GM20000 (cell line): ENCODE results near the gene ESRRG.
A peak's percentile ranks its signal among the peaks of the same experiment; 100 is the strongest.

Experiments used
- DNase-seq: peaks from one replicate; pipeline ENCODE4 v3.0.0; 2012; ENCODE audit warnings: low spot score
- CTCF ChIP-seq: IDR thresholded peaks from 2 replicates; pipeline ENCODE4 v1.5.1; 2012; ENCODE audit warnings: mild to moderate bottlenecking, control low read depth; ENCODE audit errors: extremely low read depth, missing control alignments

Gene ESRRG

GRCh38 chr1:216750031-216750627 lies 26.9 kb upstream of the ESRRG start:
- peak; percentile 8 for DNase-seq
- TF ChIP-seq CTCF, result peak; percentile 13

- no peak for DNase-seq
- TF ChIP-seq CTCF, result no peak
These were observed 26.0 kb upstream of the ESRRG start for GRCh38 chr1:216749232-216749631.

- TF ChIP-seq CTCF, result no peak
- DNase-seq, result no peak
These were observed 19.4 kb upstream of the ESRRG start for GRCh38 chr1:216742625-216743024.

- TF ChIP-seq CTCF, result no peak
- no peak for DNase-seq
These were observed 17.1 kb upstream of the ESRRG start for GRCh38 chr1:216740331-216740730.

- no peak for TF ChIP-seq CTCF
- no peak for DNase-seq
These were observed 16.6 kb upstream of the ESRRG start for GRCh38 chr1:216739793-216740192.

GRCh38 chr1:216732121-216732520 lies 8.9 kb upstream of the ESRRG start:
- no peak for DNase-seq
- no peak for TF ChIP-seq CTCF

- TF ChIP-seq CTCF, result no peak
- no peak for DNase-seq
These were observed 8.3 kb upstream of the ESRRG start for GRCh38 chr1:216731562-216731961.
